Measurements from ENCODE around the gene CEP112.

DNA sequence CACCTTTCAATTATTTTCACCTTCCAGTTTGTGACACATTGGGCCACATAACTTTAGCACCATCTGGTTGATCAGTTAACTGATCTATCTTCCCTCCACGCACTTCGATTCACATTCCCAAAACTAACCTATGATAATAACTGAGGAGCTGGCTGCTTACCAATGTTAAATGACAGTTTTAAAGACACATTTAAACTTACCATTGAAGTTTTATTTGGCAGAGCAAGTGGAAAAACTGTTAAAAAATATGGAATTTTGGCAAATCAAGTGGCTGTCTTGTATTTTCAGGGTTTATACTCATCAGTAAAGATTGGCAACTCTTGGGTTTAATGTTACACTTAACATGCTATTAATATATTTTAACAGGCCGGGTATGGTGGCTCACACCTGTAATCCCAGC is 42.7 kb upstream of the CEP112 start:
- TF ChIP-seq, protein P1, sequence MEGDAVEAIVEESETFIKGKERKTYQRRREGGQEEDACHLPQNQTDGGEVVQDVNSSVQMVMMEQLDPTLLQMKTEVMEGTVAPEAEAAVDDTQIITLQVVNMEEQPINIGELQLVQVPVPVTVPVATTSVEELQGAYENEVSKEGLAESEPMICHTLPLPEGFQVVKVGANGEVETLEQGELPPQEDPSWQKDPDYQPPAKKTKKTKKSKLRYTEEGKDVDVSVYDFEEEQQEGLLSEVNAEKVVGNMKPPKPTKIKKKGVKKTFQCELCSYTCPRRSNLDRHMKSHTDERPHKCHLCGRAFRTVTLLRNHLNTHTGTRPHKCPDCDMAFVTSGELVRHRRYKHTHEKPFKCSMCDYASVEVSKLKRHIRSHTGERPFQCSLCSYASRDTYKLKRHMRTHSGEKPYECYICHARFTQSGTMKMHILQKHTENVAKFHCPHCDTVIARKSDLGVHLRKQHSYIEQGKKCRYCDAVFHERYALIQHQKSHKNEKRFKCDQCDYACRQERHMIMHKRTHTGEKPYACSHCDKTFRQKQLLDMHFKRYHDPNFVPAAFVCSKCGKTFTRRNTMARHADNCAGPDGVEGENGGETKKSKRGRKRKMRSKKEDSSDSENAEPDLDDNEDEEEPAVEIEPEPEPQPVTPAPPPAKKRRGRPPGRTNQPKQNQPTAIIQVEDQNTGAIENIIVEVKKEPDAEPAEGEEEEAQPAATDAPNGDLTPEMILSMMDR (IDR thresholded peaks at IDR 0.05; ENCODE audit: poor library complexity, severe bottlenecking), result no peak
- TF ChIP-seq POLR2AphosphoS5 (IDR thresholded peaks at IDR 0.05), result no peak
- no peak for TF ChIP-seq EZH2 (IDR thresholded peaks at IDR 0.05; ENCODE audit: borderline replicate concordance, insufficient read depth, low read length, poor library complexity, severe bottlenecking)
- no peak for TF ChIP-seq RAD21 (conservative IDR thresholded peaks at IDR 0.05)
- TF ChIP-seq, protein P2, sequence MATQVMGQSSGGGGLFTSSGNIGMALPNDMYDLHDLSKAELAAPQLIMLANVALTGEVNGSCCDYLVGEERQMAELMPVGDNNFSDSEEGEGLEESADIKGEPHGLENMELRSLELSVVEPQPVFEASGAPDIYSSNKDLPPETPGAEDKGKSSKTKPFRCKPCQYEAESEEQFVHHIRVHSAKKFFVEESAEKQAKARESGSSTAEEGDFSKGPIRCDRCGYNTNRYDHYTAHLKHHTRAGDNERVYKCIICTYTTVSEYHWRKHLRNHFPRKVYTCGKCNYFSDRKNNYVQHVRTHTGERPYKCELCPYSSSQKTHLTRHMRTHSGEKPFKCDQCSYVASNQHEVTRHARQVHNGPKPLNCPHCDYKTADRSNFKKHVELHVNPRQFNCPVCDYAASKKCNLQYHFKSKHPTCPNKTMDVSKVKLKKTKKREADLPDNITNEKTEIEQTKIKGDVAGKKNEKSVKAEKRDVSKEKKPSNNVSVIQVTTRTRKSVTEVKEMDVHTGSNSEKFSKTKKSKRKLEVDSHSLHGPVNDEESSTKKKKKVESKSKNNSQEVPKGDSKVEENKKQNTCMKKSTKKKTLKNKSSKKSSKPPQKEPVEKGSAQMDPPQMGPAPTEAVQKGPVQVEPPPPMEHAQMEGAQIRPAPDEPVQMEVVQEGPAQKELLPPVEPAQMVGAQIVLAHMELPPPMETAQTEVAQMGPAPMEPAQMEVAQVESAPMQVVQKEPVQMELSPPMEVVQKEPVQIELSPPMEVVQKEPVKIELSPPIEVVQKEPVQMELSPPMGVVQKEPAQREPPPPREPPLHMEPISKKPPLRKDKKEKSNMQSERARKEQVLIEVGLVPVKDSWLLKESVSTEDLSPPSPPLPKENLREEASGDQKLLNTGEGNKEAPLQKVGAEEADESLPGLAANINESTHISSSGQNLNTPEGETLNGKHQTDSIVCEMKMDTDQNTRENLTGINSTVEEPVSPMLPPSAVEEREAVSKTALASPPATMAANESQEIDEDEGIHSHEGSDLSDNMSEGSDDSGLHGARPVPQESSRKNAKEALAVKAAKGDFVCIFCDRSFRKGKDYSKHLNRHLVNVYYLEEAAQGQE (IDR thresholded peaks at IDR 0.05; ENCODE audit: borderline replicate concordance), result no peak

Measured in neural cell (in vitro differentiated cells).